Bronchial epithelial cell (primary cell): Measurements from ENCODE around the gene LAMA2. TPM values are rescaled to one million over a fixed set of nuclear protein-coding genes. Genes with fewer than 3 reads are reported as not detected.

Source experiments
- DNase-seq: peaks from one replicate; pipeline ENCODE4 v3.0.0-alpha.2; 2010; ENCODE audit warnings: low read depth
- FAIRE-seq: peaks from 2 replicates; lab custom pipeline; 2011; peaks lifted over from hg19 to GRCh38; lab: Jason Lieb, UNC
- H3K27me3 ChIP-seq: 2 replicates; pipeline ENCODE4 v1.5.1; 2011; ENCODE audit warnings: low read length; ENCODE audit not compliant: control insufficient read depth, insufficient read depth
- H3K36me3 ChIP-seq: 2 replicates; pipeline ENCODE4 v1.5.1; 2011; ENCODE audit warnings: low read length; ENCODE audit not compliant: control insufficient read depth, insufficient read depth
- H3K4me3 ChIP-seq: 2 replicates; pipeline ENCODE4 v1.5.1; 2011; ENCODE audit warnings: mild to moderate bottlenecking, low read depth, low read length, control low read depth
- CTCF ChIP-seq: IDR thresholded peaks from 2 replicates; pipeline ENCODE4 v1.5.1; 2011; ENCODE audit warnings: mild to moderate bottlenecking, moderate library complexity, low read length, control low read depth, inconsistent platforms; ENCODE audit not compliant: insufficient read depth, severe bottlenecking
- total RNA-seq: library from RNA; depleted of rRNA; stranded (reverse); fragments of >200 nt; gene quantifications from 2 replicates; pipeline ENCODE4 v1.2.1, GENCODE V29; 2014

The LAMA2 gene
- total RNA-seq, 1 donor from 2014 or later, result 2.6 TPM

GRCh38 chr6:129476810-129477209 lies 593.9 kb downstream of the LAMA2 start:
- no peak overlapping the region for H3K4me3 ChIP-seq
- no peaks in the 10 kb centered on the region for H3K36me3 ChIP-seq
- FAIRE-seq, result no peak
- DNase-seq, result no peak
- TF ChIP-seq CTCF, result no peak
- no peaks in the 10 kb centered on the region for H3K27me3 ChIP-seq

- Histone ChIP-seq H3K27me3 (no peaks in the 10 kb centered on the region), H3K36me3 (no peaks in the 10 kb centered on the region), H3K4me3 (no peak overlapping the region)
- FAIRE-seq (no peak), DNase-seq (no peak)
- TF ChIP-seq CTCF, result no peak
Measured at GRCh38 chr6:129478379-129478778, 595.4 kb downstream of the LAMA2 start.

GRCh38 chr6:129481706-129482105 lies 598.8 kb downstream of the LAMA2 start:
- Histone ChIP-seq H3K36me3 (no peaks in the 10 kb centered on the region), H3K4me3 (no peak overlapping the region), H3K27me3 (no peaks in the 10 kb centered on the region)
- no peak for DNase-seq
- no peak for TF ChIP-seq CTCF
- no peak for FAIRE-seq

- H3K36me3 ChIP-seq, result no peaks in the 10 kb centered on the region
- peak; percentile 36 for FAIRE-seq
- no peak overlapping the region for H3K4me3 ChIP-seq
Measured at GRCh38 chr6:129485746-129486145, 602.8 kb downstream of the LAMA2 start.

DNA sequence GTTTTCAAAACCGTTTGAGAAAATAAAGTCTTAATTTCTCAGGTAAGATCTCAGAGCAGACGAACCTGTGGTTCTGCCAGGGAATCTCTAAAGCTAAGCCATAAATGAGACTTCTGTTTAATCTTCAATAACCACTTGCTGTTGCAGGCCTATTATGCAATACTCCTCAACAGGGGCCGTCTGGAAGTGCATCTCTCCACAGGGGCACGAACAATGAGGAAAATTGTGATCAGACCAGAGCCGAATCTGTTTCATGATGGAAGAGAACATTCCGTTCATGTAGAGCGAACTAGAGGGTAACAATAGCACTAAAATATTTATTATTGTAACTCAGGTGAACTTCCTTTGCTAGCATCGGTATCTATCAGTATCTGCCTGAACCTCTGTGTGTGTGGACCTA lies 603.4 kb downstream of the LAMA2 start:
- Histone ChIP-seq H3K36me3 (no peaks in the 10 kb centered on the region), H3K27me3 (no peaks in the 10 kb centered on the region), H3K4me3 (no peak overlapping the region)
- DNase-seq, result no peak
- TF ChIP-seq CTCF, result no peak
- no peak for FAIRE-seq

More at GRCh38 chr6:129485746-129486145, 602.8 kb downstream of the LAMA2 start:
- TF ChIP-seq CTCF, result no peak
- no peaks in the 10 kb centered on the region for H3K27me3 ChIP-seq
- no peak for DNase-seq

DNA sequence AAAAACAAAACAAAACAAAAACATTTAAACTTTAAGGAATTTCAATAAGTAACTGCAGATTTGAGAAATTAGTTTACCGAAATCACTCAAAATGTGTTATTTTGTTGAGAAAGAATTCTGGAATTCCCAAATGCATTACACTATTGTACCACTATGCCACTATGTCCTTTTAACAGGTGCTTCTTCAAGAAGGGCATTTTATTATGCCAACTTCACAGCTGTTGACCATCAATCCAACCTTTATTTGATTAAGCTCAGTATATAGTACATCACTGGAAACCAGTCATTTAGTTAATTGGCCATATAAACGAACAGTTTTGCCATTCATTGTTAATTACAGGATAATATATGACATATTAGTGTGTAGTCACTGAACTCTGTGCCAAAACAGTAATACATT lies 605.4 kb downstream of the LAMA2 start:
- no peaks in the 10 kb centered on the region for H3K27me3 ChIP-seq
- FAIRE-seq (no peak), DNase-seq (no peak)
- TF ChIP-seq CTCF, result no peak
- H3K36me3 ChIP-seq, result no peaks in the 10 kb centered on the region
- H3K4me3 ChIP-seq, result no peak overlapping the region
